ENCODE data around the gene SMPD4.
"Not testable (repeated sequence)": the region's sequence is repeated elsewhere in the genome, so short reads cannot be mapped to it uniquely, and the experiment has no call there.

Gene SMPD4

GRCh38 chr2:130155956-130156623 is 25.3 kb downstream of the SMPD4 start:
- peak; percentile 13 for DNase-seq

DNA sequence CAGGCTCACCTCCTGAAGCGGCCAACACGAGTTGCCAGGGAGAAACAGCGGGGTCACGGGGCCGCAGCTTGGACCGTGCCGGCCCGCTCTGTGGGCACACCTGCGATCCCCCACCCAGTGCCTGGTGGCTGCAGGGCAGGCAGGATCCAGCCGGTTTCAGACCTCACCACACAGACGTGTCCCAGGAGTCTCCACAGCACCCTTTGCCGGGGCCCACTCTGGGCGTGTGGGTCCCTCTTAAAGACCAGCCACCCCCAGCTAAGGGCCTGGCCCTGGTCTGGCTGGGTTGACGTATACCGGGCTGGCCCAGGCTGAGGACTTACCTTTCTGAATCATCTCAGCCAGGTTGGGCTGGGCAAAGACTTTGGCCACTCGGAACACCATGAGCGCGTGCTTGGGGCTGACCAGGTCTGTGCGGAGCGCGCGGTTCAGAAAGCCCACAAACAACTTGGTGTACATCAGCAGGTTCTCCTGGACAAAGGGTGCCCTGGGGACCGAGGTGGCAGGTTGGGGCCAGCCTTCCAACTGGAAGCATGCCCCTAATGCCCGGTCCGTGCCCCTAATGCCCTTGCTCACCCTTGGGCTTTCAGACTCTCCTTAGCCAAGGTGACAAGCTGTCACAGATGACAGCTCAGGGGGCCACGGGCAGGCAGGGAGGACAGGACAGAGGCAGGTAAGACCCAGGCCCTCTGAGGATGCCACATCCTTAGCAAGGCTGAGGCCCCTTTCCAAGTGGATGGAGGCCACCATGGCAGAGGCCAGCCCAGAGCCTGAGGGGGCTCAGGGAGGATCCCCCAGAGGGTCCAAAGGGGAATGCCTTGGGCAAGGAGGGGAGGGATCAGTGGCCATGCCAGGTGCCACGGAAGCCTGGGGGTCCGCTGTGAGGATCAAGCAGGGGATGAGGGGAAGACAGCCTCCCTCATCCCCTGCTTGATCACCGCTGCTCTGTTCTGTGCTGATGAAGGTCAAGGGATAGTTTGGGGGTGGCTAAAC is 26.3 kb downstream of the SMPD4 start:
- DNase-seq, result no peak

- DNase-seq, result not testable (repeated sequence)
These were observed 27.0 kb downstream of the SMPD4 start for GRCh38 chr2:130154423-130154770.

DNA sequence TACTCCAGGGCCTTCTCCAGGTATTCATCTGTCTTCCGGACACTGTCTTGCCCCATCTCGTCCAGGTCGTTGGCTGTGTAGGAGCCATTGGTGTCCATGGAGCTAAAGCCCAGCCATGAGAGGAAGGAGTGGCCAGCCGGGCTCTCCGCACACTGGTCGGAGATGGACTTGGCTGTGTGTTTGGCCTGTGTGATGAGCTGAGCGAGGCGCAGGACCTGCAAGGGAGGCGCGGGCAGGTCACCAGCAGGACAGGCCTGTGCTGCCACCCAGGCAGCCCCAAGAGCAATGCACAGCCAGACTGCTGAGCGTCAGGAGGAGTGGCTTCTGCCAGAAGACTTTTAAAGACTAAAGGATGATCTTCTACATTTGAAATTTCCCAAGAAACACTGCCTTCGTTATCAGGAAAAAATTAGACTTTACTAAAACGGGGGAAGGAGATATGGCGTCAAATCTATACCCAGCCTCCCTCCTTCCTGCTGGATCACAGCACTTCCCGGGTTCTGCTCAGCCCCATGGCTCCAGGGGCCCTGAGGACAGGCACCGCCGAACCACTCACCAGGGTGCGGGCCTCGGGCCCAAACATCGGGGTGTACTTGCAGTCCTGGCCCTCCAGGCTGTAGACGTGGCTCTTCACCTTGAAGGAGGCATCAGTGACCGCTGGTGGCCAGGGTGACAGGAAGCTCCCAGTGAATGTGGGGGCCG is 27.5 kb downstream of the SMPD4 start:
- not testable (repeated sequence) for DNase-seq

- DNase-seq, result no peak
These were observed 28.4 kb downstream of the SMPD4 start for GRCh38 chr2:130152816-130153595.

DNA sequence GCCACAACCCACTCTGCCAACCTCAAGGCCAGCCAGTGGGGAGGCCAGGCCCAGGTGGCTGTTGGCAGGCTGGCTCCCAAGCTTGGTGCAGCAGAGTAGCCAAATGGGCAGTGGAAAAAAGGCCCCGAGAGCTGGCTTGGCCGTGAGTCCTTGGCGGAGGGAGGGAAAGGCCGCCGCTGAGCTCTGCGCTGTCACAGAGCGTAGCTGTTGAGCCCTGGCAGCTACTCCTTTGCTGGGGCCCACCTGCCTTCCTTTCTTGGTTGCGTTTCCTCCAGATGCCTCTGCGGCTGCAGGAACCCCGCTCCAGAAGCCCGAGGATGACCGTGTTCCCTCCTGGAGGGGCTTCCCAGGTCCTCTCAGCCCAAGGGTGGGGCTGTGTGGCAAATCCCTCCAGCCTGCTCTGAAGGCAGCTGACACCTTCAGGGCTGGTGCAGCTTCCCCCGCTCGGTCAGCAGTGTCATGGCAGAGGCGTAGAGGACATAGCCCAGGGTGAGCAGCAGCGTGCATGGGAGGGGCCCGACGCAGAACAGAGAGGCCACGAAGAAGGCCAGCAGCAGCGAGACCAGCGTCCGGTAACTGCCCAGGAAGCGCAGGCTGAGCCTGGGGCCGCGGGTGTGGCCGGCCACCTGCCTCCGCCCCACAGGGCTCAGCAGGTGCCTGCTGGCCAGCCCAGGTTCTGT is 29.1 kb downstream of the SMPD4 start:
- DNase-seq, result not testable (repeated sequence)

- DNase-seq, result not testable (repeated sequence)
These were observed 30.3 kb downstream of the SMPD4 start for GRCh38 chr2:130151145-130151512.

DNA sequence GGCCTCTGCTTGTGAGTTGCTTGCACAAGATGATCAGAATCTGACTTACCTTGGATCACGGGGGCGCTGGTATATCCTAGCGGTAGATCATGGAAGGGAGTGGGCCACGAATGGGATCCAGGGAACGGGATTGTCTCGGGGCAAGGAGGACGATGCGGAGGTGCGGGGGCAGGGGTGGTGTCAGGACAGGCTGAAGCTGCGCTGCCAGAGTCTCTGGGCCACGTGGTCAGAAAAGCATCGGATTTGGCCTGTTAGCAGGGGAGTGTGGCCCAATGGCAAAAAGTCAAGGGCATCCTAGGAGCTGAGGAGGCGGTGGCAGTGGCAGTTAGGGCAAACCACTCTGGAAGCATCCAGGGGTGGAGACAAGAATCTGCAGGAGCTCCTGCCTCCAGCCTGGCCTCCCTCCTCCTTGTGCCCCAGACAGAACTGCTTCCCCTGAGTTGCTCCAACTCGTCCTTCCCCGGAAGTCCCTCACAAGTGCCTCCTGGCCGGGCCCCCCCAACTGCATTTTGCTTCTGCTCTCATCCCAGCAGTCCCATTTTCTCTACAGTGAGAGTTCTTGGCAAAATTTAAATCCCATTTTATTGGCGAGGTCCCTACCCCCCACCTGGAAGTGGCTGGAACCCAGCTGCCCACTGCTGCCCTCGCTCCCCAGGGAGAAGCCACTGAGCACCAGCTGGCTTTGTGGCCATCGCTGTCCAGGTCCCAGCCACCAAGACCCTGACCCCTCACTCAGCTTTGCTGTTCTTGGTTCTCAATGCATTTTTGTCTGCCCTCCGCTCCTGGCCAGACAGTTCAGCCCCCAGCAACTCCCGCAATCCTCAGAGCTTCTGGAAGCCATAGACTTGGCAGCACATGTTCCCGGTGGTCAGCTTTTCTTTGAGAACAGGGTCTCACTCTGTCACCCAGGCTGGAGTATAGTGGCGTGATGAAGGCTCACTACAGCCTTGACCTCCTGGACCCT is 30.9 kb downstream of the SMPD4 start:
- DNase-seq, result no peak

DNA sequence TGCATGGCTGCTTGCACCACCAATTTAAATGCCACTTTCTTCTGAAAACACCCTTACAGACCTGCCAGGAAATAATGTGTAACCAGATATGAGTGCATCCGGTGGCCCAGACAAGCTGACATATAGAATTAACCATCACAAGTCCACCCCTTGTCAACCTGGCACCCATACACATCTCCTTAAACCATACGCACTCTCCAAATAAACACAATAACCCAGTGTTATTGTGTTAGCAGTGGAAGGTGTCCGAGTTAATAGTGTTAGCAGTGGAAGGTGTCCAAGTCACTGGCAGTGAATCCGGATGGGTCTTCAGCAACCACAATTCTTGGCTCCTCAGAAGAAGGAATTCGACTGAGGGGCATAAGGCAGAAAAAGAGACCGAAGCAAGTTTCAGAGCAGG is 32.9 kb downstream of the SMPD4 start:
- not testable (repeated sequence) for DNase-seq

- DNase-seq, result peak; percentile 1
These were observed 36.4 kb downstream of the SMPD4 start, which contains the start of gene CCDC74B for GRCh38 chr2:130145006-130145414. CCDC74B (minus strand) TSS chr2:130145112; CDS start chr2:130144996, 116 bp downstream.

GRCh38 chr2:130143266-130144039 is 37.9 kb downstream of the SMPD4 start:
- not testable (repeated sequence) for DNase-seq

GRCh38 chr2:130142396-130143265 is 38.8 kb downstream of the SMPD4 start:
- DNase-seq, result not testable (repeated sequence)

- not testable (repeated sequence) for DNase-seq
These were observed 39.6 kb downstream of the SMPD4 start for GRCh38 chr2:130141645-130142370.

GRCh38 chr2:130141002-130141401 is 40.4 kb downstream of the SMPD4 start:
- DNase-seq, result not testable (repeated sequence)

- DNase-seq, result not testable (repeated sequence)
These were observed 40.9 kb downstream of the SMPD4 start for GRCh38 chr2:130140516-130140915.

- not testable (repeated sequence) for DNase-seq
These were observed 41.8 kb downstream of the SMPD4 start for GRCh38 chr2:130139331-130140280.

DNA sequence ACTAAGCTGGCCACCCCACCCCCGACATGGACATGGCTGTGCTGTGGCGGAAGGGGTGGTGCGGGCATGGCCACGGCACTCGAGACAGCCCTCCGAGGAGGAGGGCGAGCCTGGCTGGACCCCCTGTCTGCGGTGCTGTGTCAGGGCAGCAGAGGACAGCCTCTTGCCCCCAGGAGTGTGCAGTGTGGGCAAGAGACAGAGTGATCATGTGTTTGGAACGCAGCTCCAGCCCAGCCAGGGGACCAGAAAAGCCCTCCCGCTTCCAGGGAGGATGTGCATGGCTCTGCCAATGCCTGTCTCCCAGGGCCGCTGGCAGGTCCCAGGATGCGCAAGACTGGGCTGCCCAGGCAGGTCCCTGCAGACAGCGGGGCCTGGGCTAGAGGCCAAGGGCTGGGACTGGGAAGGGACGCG is 42.6 kb downstream of the SMPD4 start:
- not testable (repeated sequence) for DNase-seq

Data from OCI-M1 (cell line).